H9 (cell line): ENCODE results near the gene NTMT1. TPM values are rescaled to one million over a fixed set of nuclear protein-coding genes. Genes with fewer than 3 reads are reported as not detected.
"Not testable (repeated sequence)": the region's sequence is repeated elsewhere in the genome, so short reads cannot be mapped to it uniquely, and the experiment has no call there.

Experiments used
- DNase-seq: peaks from one replicate; pipeline ENCODE4 v3.0.0-alpha.2; 2017
- H2AFZ ChIP-seq: one replicate; pipeline ENCODE4 v1.6.1; 2013; ENCODE audit warnings: mild to moderate bottlenecking, low read length, control low read depth, moderate library complexity
- H2AK5ac ChIP-seq: 2 replicates; pipeline ENCODE4 v1.6.1; 2013; ENCODE audit warnings: low read length, control low read depth, mixed read lengths; ENCODE audit not compliant: insufficient read length
- H2BK120ac ChIP-seq: one replicate; pipeline ENCODE4 v1.6.1; 2013; ENCODE audit warnings: low read depth, mild to moderate bottlenecking, low read length, control low read depth, inconsistent platforms; ENCODE audit not compliant: poor library complexity, severe bottlenecking
- H2BK12ac ChIP-seq: 2 replicates; pipeline ENCODE4 v1.6.1; 2013; ENCODE audit warnings: low read length, control low read depth, mixed read lengths, low read depth; ENCODE audit not compliant: insufficient read length
- H2BK15ac ChIP-seq: 2 replicates; pipeline ENCODE4 v1.6.1; 2013; ENCODE audit warnings: low read depth, low read length, control low read depth
- H2BK20ac ChIP-seq: one replicate; pipeline ENCODE4 v1.6.1; 2013; ENCODE audit warnings: low read depth, mild to moderate bottlenecking, low read length, control low read depth, inconsistent platforms; ENCODE audit not compliant: poor library complexity, severe bottlenecking
- H2BK5ac ChIP-seq: 2 replicates; pipeline ENCODE4 v1.6.1; 2013; ENCODE audit warnings: low read length, control low read depth, mixed read lengths; ENCODE audit not compliant: insufficient read length
- H3K14ac ChIP-seq: 2 replicates; pipeline ENCODE4 v1.6.1; 2013; ENCODE audit warnings: low read length, control low read depth; ENCODE audit not compliant: insufficient read depth
- H3K18ac ChIP-seq: 2 replicates; pipeline ENCODE4 v1.6.1; 2013; ENCODE audit warnings: low read depth, mild to moderate bottlenecking, mixed read lengths, low read length, control low read depth; ENCODE audit not compliant: insufficient read length
- H3K23ac ChIP-seq: 2 replicates; pipeline ENCODE4 v1.6.1; 2013; ENCODE audit warnings: low read length, control low read depth, mixed read lengths, low read depth; ENCODE audit not compliant: insufficient read length
- H3K23me2 ChIP-seq: 2 replicates; pipeline ENCODE4 v1.6.1; 2013; ENCODE audit warnings: low read depth, mild to moderate bottlenecking, mixed read lengths, low read length, control low read depth; ENCODE audit not compliant: insufficient read length, poor library complexity, severe bottlenecking
- H3K27ac ChIP-seq: 2 replicates; pipeline ENCODE4 v1.5.1; 2013; ENCODE audit warnings: low read length, control low read depth, mixed read lengths, low read depth; ENCODE audit not compliant: insufficient read length
- H3K27me3 ChIP-seq: 2 replicates; pipeline ENCODE4 v1.6.1; 2013; ENCODE audit warnings: low read length, control low read depth, inconsistent platforms; ENCODE audit not compliant: insufficient read depth
- H3K4ac ChIP-seq: 2 replicates; pipeline ENCODE4 v1.6.1; 2013; ENCODE audit warnings: low read depth, mild to moderate bottlenecking, control low read depth, inconsistent platforms, low read length, moderate library complexity
- H3K4me1 ChIP-seq: 2 replicates; pipeline ENCODE4 v1.6.1; 2013; ENCODE audit warnings: low read length, control low read depth, inconsistent platforms; ENCODE audit not compliant: insufficient read depth
- H3K4me2 ChIP-seq: 2 replicates; pipeline ENCODE4 v1.6.1; 2013; ENCODE audit warnings: low read length, control low read depth, mixed read lengths; ENCODE audit not compliant: insufficient read length, insufficient read depth
- H3K56ac ChIP-seq: 2 replicates; pipeline ENCODE4 v1.6.1; 2013; ENCODE audit warnings: low read depth, mild to moderate bottlenecking, mixed read lengths, low read length, control low read depth; ENCODE audit not compliant: insufficient read length
- H3K79me1 ChIP-seq: 2 replicates; pipeline ENCODE4 v1.6.1; 2013; ENCODE audit warnings: low read depth, mild to moderate bottlenecking, moderate library complexity, low read length, control low read depth, inconsistent platforms; ENCODE audit not compliant: insufficient read depth, poor library complexity, severe bottlenecking
- H3K79me2 ChIP-seq: 2 replicates; pipeline ENCODE4 v1.6.1; 2013; ENCODE audit warnings: low read length, control low read depth, inconsistent platforms; ENCODE audit not compliant: insufficient read depth
- H3K9ac ChIP-seq: 2 replicates; pipeline ENCODE4 v1.6.1; 2013; ENCODE audit warnings: low read length, control low read depth, mixed read lengths; ENCODE audit not compliant: insufficient read length; ENCODE audit errors: extremely low read depth
- H3K9me3 ChIP-seq: one replicate; pipeline ENCODE4 v1.6.1; 2013; ENCODE audit warnings: low read depth, low read length, inconsistent platforms; ENCODE audit not compliant: control insufficient read depth
- H3T11ph ChIP-seq: one replicate; pipeline ENCODE4 v1.6.1; 2013; ENCODE audit warnings: mild to moderate bottlenecking, low read length, control low read depth, inconsistent platforms
- H4K20me1 ChIP-seq: one replicate; pipeline ENCODE4 v1.6.1; 2013; ENCODE audit not compliant: control insufficient read depth, insufficient read length, insufficient read depth
- H4K5ac ChIP-seq: 2 replicates; pipeline ENCODE4 v1.6.1; 2013; ENCODE audit warnings: low read depth, mild to moderate bottlenecking, mixed read lengths, low read length, control low read depth; ENCODE audit not compliant: insufficient read length
- H4K8ac ChIP-seq: replicated peaks from 2 replicates; pipeline ENCODE4 v1.6.1; 2013; ENCODE audit warnings: low read length, control low read depth, mixed read lengths, low read depth; ENCODE audit not compliant: insufficient read length
- H4K91ac ChIP-seq: 2 replicates; pipeline ENCODE4 v1.6.1; 2013; ENCODE audit warnings: low read depth, mild to moderate bottlenecking, moderate library complexity, mixed read lengths, low read length, control low read depth; ENCODE audit not compliant: insufficient read length
- H3K27ac Mint-ChIP-seq, 3 experiments: 2 replicates in 2 of 3; 3 replicates in 1 of 3; pipeline ENCODE4 v1.8.0; 2020 to 2021; ENCODE audit warnings: mixed read lengths in 3 of 3, mild to moderate bottlenecking in 1 of 3, moderate library complexity in 1 of 3
- H3K27me3 Mint-ChIP-seq: 2 replicates; pipeline ENCODE4 v1.8.0; 2021; ENCODE audit warnings: low read depth, mild to moderate bottlenecking, moderate library complexity, mixed read lengths
- H3K36me3 Mint-ChIP-seq, 3 experiments: 2 replicates in 2 of 3; 3 replicates in 1 of 3; pipeline ENCODE4 v1.8.0; 2020 to 2021; ENCODE audit warnings: low read depth in 3 of 3, mixed read lengths in 3 of 3; ENCODE audit not compliant: insufficient read depth in 1 of 3
- H3K4me1 Mint-ChIP-seq, 2 experiments: 2 replicates each; pipeline ENCODE4 v1.8.0; 2020; ENCODE audit warnings: mixed read lengths in 2 of 2
- H3K4me3 Mint-ChIP-seq, 2 experiments: 2 replicates in 1 of 2; 3 replicates in 1 of 2; pipeline ENCODE4 v1.8.0; 2020 to 2021; ENCODE audit warnings: mild to moderate bottlenecking in 2 of 2, mixed read lengths in 2 of 2, moderate library complexity in 1 of 2
- H3K9me3 Mint-ChIP-seq, 2 experiments: 2 replicates in 1 of 2; 3 replicates in 1 of 2; pipeline ENCODE4 v1.8.0; 2020; ENCODE audit warnings: mild to moderate bottlenecking in 2 of 2, mixed read lengths in 2 of 2, moderate library complexity in 1 of 2
- WGBS: extraction: QIAGEN DNeasy Blood & Tissue Kit; methylation state at CpG from one replicate; pipeline ENCODE4 v1.1.7; 2013; ENCODE audit warnings: missing lambda C conversion rate, low lambda C conversion rate, mixed read lengths; ENCODE audit not compliant: insufficient read length; ENCODE audit errors: extremely low coverage; 5-methylcytosine and 5-hydroxymethylcytosine counted together
- total RNA-seq: library from RNA; stranded (reverse); gene quantifications from 2 replicates; pipeline ENCODE4 v1.2.1, GENCODE V29; 2021
- TF ChIP-seq, protein P1 (sequence below): fragments of 200-600 bp; sonication (generic); conservative IDR thresholded peaks from 3 replicates; pipeline ENCODE4 v1.8.0; 2021; ENCODE audit warnings: antibody characterized with exemption, mild to moderate bottlenecking

Gene NTMT1
- total RNA-seq, 1 experiment from 2014 or later = 57.9 TPM

DNA sequence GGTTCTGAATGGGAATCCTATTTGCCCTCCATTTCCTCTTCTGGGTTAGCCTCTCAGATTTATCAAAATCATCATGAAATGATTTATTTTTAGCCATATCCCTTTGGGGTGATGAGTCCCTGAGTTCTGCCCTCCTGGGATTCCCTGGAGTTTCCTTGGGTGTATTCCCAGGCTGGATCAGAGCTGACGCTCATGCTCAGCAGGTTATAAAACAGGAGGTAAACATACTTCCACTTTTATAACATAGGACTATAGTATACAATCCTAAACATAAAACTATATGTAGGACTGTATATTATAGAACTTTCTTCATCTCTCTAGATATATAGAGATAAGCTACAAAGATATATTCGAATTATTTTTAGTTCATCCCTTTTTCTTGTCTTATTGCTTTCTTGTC, 35.1 kb downstream of the NTMT1 start:
- Mint-ChIP-seq H3K4me3 (no peak overlapping the region), H3K9me3 (peaks cover 0 to 3% of the 10 kb centered on the region in 2 experiments; a peak in 3 of 5 replicates), H3K36me3 (no peaks in the 10 kb centered on the region; a peak in 1 of 7 replicates), H3K27me3 (peaks cover 60% of the 10 kb centered on the region), H3K4me1 (peaks cover 9 to 12% of the 10 kb centered on the region in 2 experiments), H3K27ac (no peak overlapping the region)
- H3K4me1 ChIP-seq = no peaks in the 10 kb centered on the region
- no peak overlapping the region for H2BK120ac ChIP-seq
- no peak overlapping the region for H3K14ac ChIP-seq
- H3K56ac ChIP-seq = no peak overlapping the region
- TF ChIP-seq, protein P1, sequence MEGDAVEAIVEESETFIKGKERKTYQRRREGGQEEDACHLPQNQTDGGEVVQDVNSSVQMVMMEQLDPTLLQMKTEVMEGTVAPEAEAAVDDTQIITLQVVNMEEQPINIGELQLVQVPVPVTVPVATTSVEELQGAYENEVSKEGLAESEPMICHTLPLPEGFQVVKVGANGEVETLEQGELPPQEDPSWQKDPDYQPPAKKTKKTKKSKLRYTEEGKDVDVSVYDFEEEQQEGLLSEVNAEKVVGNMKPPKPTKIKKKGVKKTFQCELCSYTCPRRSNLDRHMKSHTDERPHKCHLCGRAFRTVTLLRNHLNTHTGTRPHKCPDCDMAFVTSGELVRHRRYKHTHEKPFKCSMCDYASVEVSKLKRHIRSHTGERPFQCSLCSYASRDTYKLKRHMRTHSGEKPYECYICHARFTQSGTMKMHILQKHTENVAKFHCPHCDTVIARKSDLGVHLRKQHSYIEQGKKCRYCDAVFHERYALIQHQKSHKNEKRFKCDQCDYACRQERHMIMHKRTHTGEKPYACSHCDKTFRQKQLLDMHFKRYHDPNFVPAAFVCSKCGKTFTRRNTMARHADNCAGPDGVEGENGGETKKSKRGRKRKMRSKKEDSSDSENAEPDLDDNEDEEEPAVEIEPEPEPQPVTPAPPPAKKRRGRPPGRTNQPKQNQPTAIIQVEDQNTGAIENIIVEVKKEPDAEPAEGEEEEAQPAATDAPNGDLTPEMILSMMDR = no peak
- no peak overlapping the region for H3K4ac ChIP-seq
- H2AK5ac ChIP-seq = no peak overlapping the region
- peaks cover 3% of the 10 kb centered on the region for H3K23me2 ChIP-seq
- H3K18ac ChIP-seq = no peak overlapping the region
- H3T11ph ChIP-seq = no peak overlapping the region
- H3K79me2 ChIP-seq = no peaks in the 10 kb centered on the region
- H2BK12ac ChIP-seq = no peak overlapping the region
- H2BK15ac ChIP-seq = no peak overlapping the region
- no peak overlapping the region for H4K91ac ChIP-seq
- no peaks in the 10 kb centered on the region for H4K20me1 ChIP-seq
- H4K5ac ChIP-seq = no peak overlapping the region
- H3K9me3 ChIP-seq = no peaks in the 10 kb centered on the region
- no CpG with 5 or more reads among the region's 2 CpGs for WGBS
- H3K79me1 ChIP-seq = no peaks in the 10 kb centered on the region
- H3K27me3 ChIP-seq = no peaks in the 10 kb centered on the region; the same call in 1 of the 2 replicates
- H2BK5ac ChIP-seq = no peak overlapping the region
- no peak overlapping the region for H2BK20ac ChIP-seq
- no peak overlapping the region for H3K4me2 ChIP-seq
- no peak overlapping the region for H3K23ac ChIP-seq
- H3K27ac ChIP-seq = no peak overlapping the region
- H4K8ac ChIP-seq = no peak overlapping the region
- DNase-seq = no peak
- no peak overlapping the region for H3K9ac ChIP-seq
- H2AFZ ChIP-seq = no peak overlapping the region

DNA sequence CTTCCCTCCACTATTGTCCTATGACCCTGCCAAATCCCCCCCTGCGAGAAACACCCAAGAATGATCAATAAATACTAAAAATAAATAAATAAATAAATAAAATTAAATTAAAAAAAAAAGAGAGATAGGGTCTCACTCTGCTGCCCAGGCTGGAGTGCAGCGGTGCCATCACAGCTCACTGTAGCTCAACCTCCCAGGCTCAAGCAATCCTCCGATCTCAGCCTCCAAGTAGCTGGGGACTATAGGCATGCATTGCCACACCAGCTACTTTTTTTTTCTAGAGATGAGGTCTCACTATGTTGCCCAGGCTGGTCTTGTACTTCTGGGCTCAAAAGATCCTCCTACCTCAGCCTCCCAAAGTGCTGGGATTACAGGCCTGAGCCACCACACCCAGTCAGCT, 36.3 kb downstream of the NTMT1 start:
- not testable (repeated sequence) for H2BK12ac ChIP-seq, H4K8ac ChIP-seq, H3K4ac ChIP-seq, H4K91ac ChIP-seq, H3K79me1 ChIP-seq, H3K23me2 ChIP-seq, H3K9me3 Mint-ChIP-seq, H2BK120ac ChIP-seq, H3K23ac ChIP-seq, H3K9me3 ChIP-seq, H3K9ac ChIP-seq, H3T11ph ChIP-seq, H3K18ac ChIP-seq, DNase-seq, H3K4me2 ChIP-seq, H3K4me3 Mint-ChIP-seq, H3K79me2 ChIP-seq, H3K27ac Mint-ChIP-seq, H4K5ac ChIP-seq, H2AFZ ChIP-seq, H2BK20ac ChIP-seq, H3K56ac ChIP-seq, H3K27me3 ChIP-seq, H2BK5ac ChIP-seq, H2BK15ac ChIP-seq, H3K14ac ChIP-seq, H3K27ac ChIP-seq, H3K36me3 Mint-ChIP-seq, H3K4me1 ChIP-seq, H4K20me1 ChIP-seq, H2AK5ac ChIP-seq
- WGBS = no CpG with 5 or more reads among the region's 3 CpGs
- peaks cover 9 to 12% of the 10 kb centered on the region in 2 experiments for H3K4me1 Mint-ChIP-seq
- H3K27me3 Mint-ChIP-seq = peaks cover 67% of the 10 kb centered on the region
